Epithelial cell of esophagus (primary cell): Measurements from ENCODE around the gene NUP210.

Experiments
- DNase-seq: peaks from one replicate; pipeline ENCODE4 v3.0.0; 2010; ENCODE audit warnings: low read depth
- H3K4me3 ChIP-seq: 2 replicates; pipeline ENCODE4 v1.5.1; 2011; ENCODE audit warnings: mild to moderate bottlenecking, low read length, control low read depth
- CTCF ChIP-seq: IDR thresholded peaks from 2 replicates; pipeline ENCODE4 v1.5.1; 2011; ENCODE audit warnings: low read depth, mild to moderate bottlenecking, low read length, control low read depth, inconsistent platforms; ENCODE audit not compliant: insufficient read depth; ENCODE audit errors: missing control alignments

NUP210 gene

GRCh38 chr3:13282358-13282985 is 137.7 kb downstream of the NUP210 start:
- no peak overlapping the region for H3K4me3 ChIP-seq
- no peak for TF ChIP-seq CTCF
- DNase-seq: no peak

GRCh38 chr3:13281507-13282357 is 138.4 kb downstream of the NUP210 start:
- H3K4me3 ChIP-seq: no peak overlapping the region
- no peak for DNase-seq
- no peak for TF ChIP-seq CTCF

GRCh38 chr3:13280811-13281506 is 139.2 kb downstream of the NUP210 start:
- DNase-seq: no peak
- no peak overlapping the region for H3K4me3 ChIP-seq
- no peak for TF ChIP-seq CTCF

GRCh38 chr3:13280122-13280790 is 139.9 kb downstream of the NUP210 start:
- DNase-seq: no peak
- no peak for TF ChIP-seq CTCF

GRCh38 chr3:13279532-13279910 is 140.6 kb downstream of the NUP210 start:
- no peak for DNase-seq
- no peak overlapping the region for H3K4me3 ChIP-seq
- TF ChIP-seq CTCF: no peak

More at GRCh38 chr3:13280122-13280790, 139.9 kb downstream of the NUP210 start:
- H3K4me3 ChIP-seq: no peak overlapping the region

- H3K4me3 ChIP-seq: no peak overlapping the region
- no peak for DNase-seq
- no peak for TF ChIP-seq CTCF
These were observed 141.2 kb downstream of the NUP210 start for GRCh38 chr3:13278783-13279531.
